Posterior cingulate gyrus (tissue), 11 donors: ENCODE data around the gene GSTK1.
A peak's percentile ranks its signal among the peaks of the same experiment; 100 is the strongest.

Experiments used
- DNase-seq, 10 donors: peaks; one replicate each; pipeline versions ENCODE4 v3.0.0 to v3.0.0-alpha.2; 2020 to 2021; ENCODE audit warnings: mixed read lengths in 3 of 10
- intact Hi-C: fragments of 100-400 bp; cut with DNase I; formaldehyde crosslinking; loops from one replicate; pipeline ENCODE4 v1.15.1; 2023

Gene GSTK1

GRCh38 chr7:143237366-143237765 is 25.9 kb upstream of the GSTK1 start:
- no peak for DNase-seq
- intact Hi-C loops: no loop called here

- peak in 1 of 10 donors; percentile 79 for DNase-seq
- intact Hi-C loops: no loop called here
These were observed 24.8 kb upstream of the GSTK1 start for GRCh38 chr7:143238289-143238980.

- intact Hi-C loops: loop anchor here (1.0 to 2.0 kb wide), 2 partner anchors 65 to 177 kb away; no protein-coding TSS in a partner anchor
These were observed 23.4 kb upstream of the GSTK1 start for GRCh38 chr7:143239813-143240212.

GRCh38 chr7:143240291-143241168 is 22.7 kb upstream of the GSTK1 start:
- intact Hi-C loops: loop anchor here (1.0 to 2.0 kb wide), 2 partner anchors 65 to 176 kb away; no protein-coding TSS in a partner anchor

More at GRCh38 chr7:143239813-143240212, 23.4 kb upstream of the GSTK1 start:
- no peak for DNase-seq

GRCh38 chr7:143242306-143242705 is 20.9 kb upstream of the GSTK1 start:
- no peak for DNase-seq
- intact Hi-C loops: no loop called here

More at GRCh38 chr7:143240291-143241168, 22.7 kb upstream of the GSTK1 start:
- DNase-seq: peak in 8 of 10 donors; percentile 41 to 94 (median 72)

- intact Hi-C loops: no loop called here
These were observed 20.1 kb upstream of the GSTK1 start for GRCh38 chr7:143243111-143243510.

GRCh38 chr7:143243614-143244013 is 19.6 kb upstream of the GSTK1 start:
- no peak for DNase-seq
- intact Hi-C loops: no loop called here

More at GRCh38 chr7:143243111-143243510, 20.1 kb upstream of the GSTK1 start:
- DNase-seq: no peak

- DNase-seq: no peak
- intact Hi-C loops: no loop called here
These were observed 18.9 kb upstream of the GSTK1 start for GRCh38 chr7:143244321-143244720.

GRCh38 chr7:143245123-143245522 is 18.1 kb upstream of the GSTK1 start:
- no peak for DNase-seq
- intact Hi-C loops: no loop called here

GRCh38 chr7:143247372-143247771 is 15.9 kb upstream of the GSTK1 start:
- no peak for DNase-seq
- intact Hi-C loops: no loop called here

GRCh38 chr7:143248761-143249354 is 14.4 kb upstream of the GSTK1 start:
- intact Hi-C loops: no loop called here
- no peak for DNase-seq

GRCh38 chr7:143250199-143250598 is 13.0 kb upstream of the GSTK1 start:
- intact Hi-C loops: no loop called here
- DNase-seq: no peak

GRCh38 chr7:143250822-143251221 is 12.4 kb upstream of the GSTK1 start:
- DNase-seq: no peak
- intact Hi-C loops: no loop called here

- intact Hi-C loops: no loop called here
- DNase-seq: no peak
These were observed 11.2 kb upstream of the GSTK1 start for GRCh38 chr7:143252006-143252405.

GRCh38 chr7:143255564-143255963 is 7.7 kb upstream of the GSTK1 start:
- intact Hi-C loops: no loop called here
- DNase-seq: no peak

GRCh38 chr7:143256325-143256724 is 6.9 kb upstream of the GSTK1 start:
- intact Hi-C loops: no loop called here
- no peak for DNase-seq

GRCh38 chr7:143256932-143257331 is 6.3 kb upstream of the GSTK1 start:
- DNase-seq: no peak
- intact Hi-C loops: no loop called here

GRCh38 chr7:143257501-143257900 is 5.7 kb upstream of the GSTK1 start:
- DNase-seq: no peak
- intact Hi-C loops: no loop called here

- no peak for DNase-seq
- intact Hi-C loops: no loop called here
These were observed 4.4 kb upstream of the GSTK1 start for GRCh38 chr7:143258831-143259230.

- intact Hi-C loops: no loop called here
- DNase-seq: no peak
These were observed 3.5 kb upstream of the GSTK1 start for GRCh38 chr7:143259765-143260164.

- DNase-seq: peak in 1 of 10 donors; percentile 28
- intact Hi-C loops: no loop called here
These were observed 1.3 kb upstream of the GSTK1 start for GRCh38 chr7:143261901-143262300.
